Prostate gland (tissue), 2 donors: ENCODE results near the gene FRMD5.

Source experiments
- CTCF ChIP-seq, 4 experiments: fragments of 200-600 bp in 2 of 4; fragments of 450-650 bp in 2 of 4; sonication (generic) in 2 of 4; IDR thresholded peaks; 1 replicate in 3 of 4; 2 replicates in 1 of 4; pipeline ENCODE4 v1.5.1; 2016 to 2019; ENCODE audit warnings: antibody characterized with exemption in 4 of 4, mild to moderate bottlenecking in 2 of 4, moderate library complexity in 2 of 4
- POLR2AphosphoS5 ChIP-seq: sonication (generic); formaldehyde crosslinking; IDR thresholded peaks from one replicate; pipeline ENCODE4 v1.6.1; 2017; ENCODE audit warnings: antibody characterized with exemption

GRCh38 chr15:43948691-43949325, 246.3 kb downstream of the FRMD5 start:
- TF ChIP-seq POLR2AphosphoS5 (no peak), CTCF (IDR thresholded peaks at IDR 0.05) (no peak)
